Measurements from ENCODE around the gene GSTCD. TPM values are rescaled to one million over a fixed set of nuclear protein-coding genes. Genes with fewer than 3 reads are reported as not detected.

The GSTCD gene
- total RNA-seq, 2 experiments from 2014 or later, result 20.2 to 22.3 TPM

- H3K4me2 ChIP-seq (ENCODE audit: low read length), result no peak overlapping the region
- CTCF ChIA-PET (ENCODE audit: unreplicated experiment), result no interaction called here
- H3K4me3 ChIP-seq (ENCODE audit: low read depth, low read length, poor library complexity, severe bottlenecking), result no peak overlapping the region
- H3K9me3 ChIP-seq (ENCODE audit: low read length), result no peaks in the 10 kb centered on the region
- no peaks in the 10 kb centered on the region for H3K4me1 ChIP-seq (ENCODE audit: insufficient read depth, low read length, poor library complexity, severe bottlenecking)
- BruUV-seq (replicated peaks), result no TSS peak
- H3K36me3 ChIP-seq (ENCODE audit: insufficient read depth, low read length), result no peaks in the 10 kb centered on the region
- no peak overlapping the region for H3K27ac ChIP-seq (ENCODE audit: low read depth, low read length, poor library complexity, severe bottlenecking)
- intact Hi-C loops (cut with micrococcal nuclease; ENCODE audit: unreplicated experiment), result no loop called here
- H3K9me2 ChIP-seq (ENCODE audit: insufficient read depth, low read length), result no peaks in the 10 kb centered on the region
- TF ChIP-seq EZH2phosphoT487 (IDR thresholded peaks at IDR 0.05; ENCODE audit: borderline replicate concordance, low read depth, low read length) (no peak), CTCF (conservative IDR thresholded peaks at IDR 0.05; ENCODE audit: low read length) (no peak)
- H2AFZ ChIP-seq (ENCODE audit: low read length), result no peak overlapping the region
- DNase-seq (ENCODE audit: low spot score), result no peak
- POLR2A ChIA-PET, result no interaction called here
- H3K79me2 ChIP-seq (ENCODE audit: insufficient read depth, low read depth, low read length), result no peaks in the 10 kb centered on the region
- no peaks in the 10 kb centered on the region for H4K20me1 ChIP-seq (ENCODE audit: insufficient read depth, low read length)
Measured at GRCh38 chr4:105875233-105875632, 166.6 kb downstream of the GSTCD start.

GRCh38 chr4:105878668-105879067, 170.1 kb downstream of the GSTCD start:
- BruUV-seq (replicated peaks), result no TSS peak
- POLR2A ChIA-PET, result no interaction called here
- Histone ChIP-seq H3K4me1 (ENCODE audit: insufficient read depth, low read length, poor library complexity, severe bottlenecking) (no peaks in the 10 kb centered on the region), H3K4me3 (ENCODE audit: low read depth, low read length, poor library complexity, severe bottlenecking) (no peak overlapping the region), H3K36me3 (ENCODE audit: insufficient read depth, low read length) (no peaks in the 10 kb centered on the region), H3K27ac (ENCODE audit: low read depth, low read length, poor library complexity, severe bottlenecking) (no peak overlapping the region), H3K9me2 (ENCODE audit: insufficient read depth, low read length) (no peaks in the 10 kb centered on the region), H3K79me2 (ENCODE audit: insufficient read depth, low read depth, low read length) (no peaks in the 10 kb centered on the region), H2AFZ (ENCODE audit: low read length) (no peak overlapping the region), H3K4me2 (ENCODE audit: low read length) (no peak overlapping the region), H4K20me1 (ENCODE audit: insufficient read depth, low read length) (no peaks in the 10 kb centered on the region), H3K9me3 (ENCODE audit: low read length) (no peaks in the 10 kb centered on the region)
- CTCF ChIA-PET (ENCODE audit: unreplicated experiment), result no interaction called here
- TF ChIP-seq CTCF (conservative IDR thresholded peaks at IDR 0.05; ENCODE audit: low read length), result no peak
- TF ChIP-seq EZH2phosphoT487 (IDR thresholded peaks at IDR 0.05; ENCODE audit: borderline replicate concordance, low read depth, low read length), result no peak
- intact Hi-C loops (cut with micrococcal nuclease; ENCODE audit: unreplicated experiment), result no loop called here
- DNase-seq (ENCODE audit: low spot score), result no peak

GRCh38 chr4:105887508-105887907, 178.9 kb downstream of the GSTCD start:
- no peaks in the 10 kb centered on the region for H3K36me3 ChIP-seq (ENCODE audit: insufficient read depth, low read length)
- no peak overlapping the region for H3K27ac ChIP-seq (ENCODE audit: low read depth, low read length, poor library complexity, severe bottlenecking)
- no peaks in the 10 kb centered on the region for H3K9me3 ChIP-seq (ENCODE audit: low read length)
- no TSS peak for BruUV-seq (replicated peaks)
- no peaks in the 10 kb centered on the region for H3K4me1 ChIP-seq (ENCODE audit: insufficient read depth, low read length, poor library complexity, severe bottlenecking)
- no peak overlapping the region for H3K4me2 ChIP-seq (ENCODE audit: low read length)
- TF ChIP-seq CTCF (conservative IDR thresholded peaks at IDR 0.05; ENCODE audit: low read length) (no peak), EZH2phosphoT487 (IDR thresholded peaks at IDR 0.05; ENCODE audit: borderline replicate concordance, low read depth, low read length) (no peak)
- H4K20me1 ChIP-seq (ENCODE audit: insufficient read depth, low read length), result no peaks in the 10 kb centered on the region
- ChIA-PET POLR2A (interaction anchor here (0.6 to 0.7 kb wide), 2 partner anchors 164 to 256 kb away, joined by 3 to 10 read pairs; no protein-coding TSS in a partner anchor), CTCF (ENCODE audit: unreplicated experiment) (no interaction called here)
- intact Hi-C loops (cut with micrococcal nuclease; ENCODE audit: unreplicated experiment), result no loop called here
- H2AFZ ChIP-seq (ENCODE audit: low read length), result no peak overlapping the region
- H3K4me3 ChIP-seq (ENCODE audit: low read depth, low read length, poor library complexity, severe bottlenecking), result no peak overlapping the region
- DNase-seq (ENCODE audit: low spot score), result no peak
- no peaks in the 10 kb centered on the region for H3K79me2 ChIP-seq (ENCODE audit: insufficient read depth, low read depth, low read length)
- H3K9me2 ChIP-seq (ENCODE audit: insufficient read depth, low read length), result no peaks in the 10 kb centered on the region

Measured in OCI-LY7 (cell line).